HepG2 (cell line): ENCODE data around the gene RIPK1. TPM values are rescaled to one million over a fixed set of nuclear protein-coding genes. Genes with fewer than 3 reads are reported as not detected.

ENCODE experiments used
- ATAC-seq: fragments of 200-7000 bp; cut with Tn5 transposase; 3 replicates; pipeline ENCODE4 v1.9.1; 2020; ENCODE audit warnings: mild to moderate bottlenecking, moderate library complexity
- BruUV-seq: library from RNA; stranded (reverse); fragments of 400-500 nt; replicated peaks from 2 replicates; lab custom pipeline; 2021; lab: Mats Ljungman, UMichigan
- CTCF ChIA-PET: fragments of 300-600 bp; formaldehyde crosslinking; extraction: SDS; loops from one replicate; lab custom pipeline; 2021; ENCODE audit warnings: low total read pairs, inconsistent platforms, low intra/inter-chr PET ratio; lab: Yijun Ruan, JAX
- POLR2A ChIA-PET: fragments of 350-600 bp; sonication (Branson Sonifier 250); formaldehyde crosslinking; loops from one replicate; lab custom pipeline; 2020; ENCODE audit warnings: antibody characterized with exemption, inconsistent platforms; lab: Yijun Ruan, JAX
- DNase-seq: peaks from one replicate; pipeline ENCODE4 v3.0.0-alpha.2; 2015; ENCODE audit warnings: low spot score
- FAIRE-seq: peaks from 3 replicates; lab custom pipeline; 2011; peaks lifted over from hg19 to GRCh38; lab: Jason Lieb, UNC
- H2AFZ ChIP-seq: one replicate; pipeline ENCODE4 v1.6.1; 2011; ENCODE audit warnings: low read length, inconsistent platforms
- H3K27ac ChIP-seq: fragments of 300-600 bp; 3 replicates; pipeline ENCODE4 v1.8.0; 2011; ENCODE audit warnings: mixed run types, mild to moderate bottlenecking, mixed read lengths, low read length, inconsistent platforms; ENCODE audit not compliant: insufficient read depth; ENCODE audit errors: extremely low read length
- H3K27me3 ChIP-seq, 2 experiments: fragments of 200-600 bp in 1 of 2; 2 replicates in 1 of 2; 3 replicates in 1 of 2; pipeline versions ENCODE4 v1.6.0 to v1.8.0; 2011; ENCODE audit warnings: low read length in 2 of 2, mild to moderate bottlenecking in 2 of 2, moderate library complexity in 2 of 2, inconsistent platforms in 1 of 2; ENCODE audit not compliant: insufficient read depth in 2 of 2, control insufficient read depth in 1 of 2
- H3K36me3 ChIP-seq, 2 experiments: fragments of 200-600 bp in 1 of 2; replicated peaks in 1 of 2; 2 replicates in 1 of 2; 3 replicates in 1 of 2; pipeline versions ENCODE4 v1.5.1 to v1.8.0; 2011; ENCODE audit warnings: low read length in 2 of 2, inconsistent platforms in 1 of 2; ENCODE audit not compliant: insufficient read depth in 2 of 2, control insufficient read depth in 1 of 2
- H3K4me1 ChIP-seq: 2 replicates; pipeline ENCODE4 v1.5.1; 2012; ENCODE audit warnings: low read length, inconsistent platforms; ENCODE audit not compliant: insufficient read depth
- H3K4me2 ChIP-seq: 2 replicates; pipeline ENCODE4 v1.6.0; 2011; ENCODE audit warnings: low read depth, low read length, inconsistent platforms
- H3K4me3 ChIP-seq, 3 experiments: fragments of 200-600 bp in 1 of 3; sonication (generic), shearing (Covaris generic) in 1 of 3; replicated peaks in 1 of 3; 2 replicates each; pipeline ENCODE4 v1.5.1; 2011 to 2016; ENCODE audit warnings: low read length in 3 of 3, inconsistent platforms in 2 of 3, low read depth in 2 of 3, mild to moderate bottlenecking in 2 of 3, control low read depth in 1 of 3, mixed read lengths in 1 of 3; ENCODE audit not compliant: insufficient read depth in 1 of 3
- H3K79me2 ChIP-seq: one replicate; pipeline ENCODE4 v1.6.1; 2011; ENCODE audit warnings: low read length, inconsistent platforms; ENCODE audit not compliant: insufficient read depth
- H3K9ac ChIP-seq: 2 replicates; pipeline ENCODE4 v1.6.0; 2011; ENCODE audit warnings: mild to moderate bottlenecking, low read depth, low read length, inconsistent platforms; ENCODE audit not compliant: insufficient read depth
- H3K9me3 ChIP-seq: 2 replicates; pipeline ENCODE4 v1.5.1; 2012; ENCODE audit warnings: mild to moderate bottlenecking, low read length
- H4K20me1 ChIP-seq: 2 replicates; pipeline ENCODE4 v1.6.0; 2011; ENCODE audit warnings: inconsistent platforms, mild to moderate bottlenecking, low read length, moderate library complexity; ENCODE audit not compliant: insufficient read depth
- SRSF4 ChIP-seq: fragments of 200-400 bp; formaldehyde crosslinking; IDR thresholded peaks from one replicate; pipeline ENCODE4 v1.6.1; 2018; ENCODE audit warnings: mild to moderate bottlenecking, low read depth, low read length, moderate library complexity; ENCODE audit not compliant: poor library complexity, severe bottlenecking
- ZNF17 ChIP-seq: sonication (generic); formaldehyde crosslinking; IDR thresholded peaks from 2 replicates; pipeline ENCODE4 v1.5.0; 2020; ENCODE audit warnings: mild to moderate bottlenecking, missing genetic modification reagents
- WGBS: methylation state at CpG from one replicate; pipeline ENCODE4 v1.1.6; 2017; ENCODE audit warnings: low lambda C conversion rate; 5-methylcytosine and 5-hydroxymethylcytosine counted together
- in situ Hi-C: cut with HindIII; loops from 2 replicates; pipeline ENCODE4 v1.10.0; 2017; ENCODE audit warnings: low pct_unique_long_range_greater_than_20kb; ENCODE audit not compliant: extremely low pct_ligation_motif_present
- intact Hi-C: fragments of 100-400 bp; cut with micrococcal nuclease; formaldehyde crosslinking; loops from one replicate; pipeline ENCODE4 v1.10.0; 2022; ENCODE audit not compliant: unreplicated experiment
- polyA plus RNA-seq, 8 experiments: library from polyadenylated mRNA; depleted of rRNA in 3 of 8; stranded (reverse) in 7 of 8; unstranded in 1 of 8; fragments of >200 nt; fragmentation: Illumina TruSeq in 4 of 8; extraction: Trizol in 4 of 8; gene quantifications; 2 replicates each; pipeline versions ENCODE4 v1.2.1 to v1.2.3, GENCODE V29; 2011 to 2016; ENCODE audit warnings: low read depth in 4 of 8, missing spikeins in 1 of 8, mixed read lengths in 1 of 8; ENCODE audit not compliant: insufficient read depth in 1 of 8
- total RNA-seq, 5 experiments: library from RNA; depleted of rRNA; stranded (reverse); fragments of >200 nt; fragmentation: Illumina TruSeq; extraction: Trizol; gene quantifications; 2 replicates each; pipeline ENCODE4 v1.2.3, GENCODE V29; 2016; ENCODE audit warnings: low read depth in 1 of 5
- TF ChIP-seq, protein P1 (sequence below): sonication (generic); formaldehyde crosslinking; IDR thresholded peaks from 2 replicates; pipeline ENCODE4 v1.4.0; 2020; ENCODE audit warnings: mild to moderate bottlenecking, missing genetic modification reagents
- TF ChIP-seq, protein P2 (sequence below): sonication (generic); formaldehyde crosslinking; IDR thresholded peaks from 2 replicates; pipeline ENCODE4 v1.4.0; 2020; ENCODE audit warnings: missing genetic modification reagents

RIPK1 gene
- total and polyA plus RNA-seq, 2 of the 13 experiments (the other 11 are each of a cell fraction or from before 2014, with no cell fraction given), result 9.0 to 10.3 TPM

DNA sequence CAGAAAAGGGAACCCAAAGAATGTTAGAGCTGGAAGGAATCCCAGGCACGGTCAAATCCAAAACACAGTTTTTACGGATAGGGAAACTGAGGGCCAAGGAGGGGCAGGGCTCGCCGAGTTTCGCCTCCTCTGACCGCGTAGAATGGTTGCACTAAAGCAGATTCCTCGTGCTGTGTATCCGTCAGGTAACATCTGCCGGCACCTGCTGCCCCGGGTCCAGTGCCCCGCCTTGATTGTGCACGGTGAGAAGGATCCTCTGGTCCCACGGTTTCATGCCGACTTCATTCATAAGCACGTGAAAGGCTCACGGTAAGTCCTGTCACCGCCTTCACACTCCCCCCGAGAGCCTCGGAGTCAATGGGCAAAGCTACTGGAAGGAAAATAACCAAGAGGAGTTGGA, 71.9 kb downstream of the RIPK1 start:
- CTCF ChIA-PET, result no interaction called here
- Histone ChIP-seq H3K9me3 (no peaks in the 10 kb centered on the region), H3K79me2 (no peaks in the 10 kb centered on the region), H3K4me1 (peaks cover 58% of the 10 kb centered on the region), H3K27me3 (no peaks in the 10 kb centered on the region), H3K4me2 (no peak overlapping the region), H4K20me1 (no peaks in the 10 kb centered on the region), H2AFZ (no peak overlapping the region), H3K4me3 (no peak overlapping the region), H3K9ac (no peak overlapping the region), H3K27ac (peak overlapping the region; percentile 90), H3K36me3 (peaks cover 6 to 20% of the 10 kb centered on the region in 2 experiments; a peak in 4 of 5 replicates)
- intact Hi-C loops, result no loop called here
- no peak for FAIRE-seq
- in situ Hi-C loops, result no loop called here
- DNase-seq, result no peak
- POLR2A ChIA-PET, result interaction anchor here (1.3 to 3.0 kb wide), 7 partner anchors 15 to 118 kb away, joined by 4 to 23 read pairs (median 9); partner anchors contain the start of genes BPHL, PSMG4 and TUBB2A
- TF ChIP-seq, protein P1, sequence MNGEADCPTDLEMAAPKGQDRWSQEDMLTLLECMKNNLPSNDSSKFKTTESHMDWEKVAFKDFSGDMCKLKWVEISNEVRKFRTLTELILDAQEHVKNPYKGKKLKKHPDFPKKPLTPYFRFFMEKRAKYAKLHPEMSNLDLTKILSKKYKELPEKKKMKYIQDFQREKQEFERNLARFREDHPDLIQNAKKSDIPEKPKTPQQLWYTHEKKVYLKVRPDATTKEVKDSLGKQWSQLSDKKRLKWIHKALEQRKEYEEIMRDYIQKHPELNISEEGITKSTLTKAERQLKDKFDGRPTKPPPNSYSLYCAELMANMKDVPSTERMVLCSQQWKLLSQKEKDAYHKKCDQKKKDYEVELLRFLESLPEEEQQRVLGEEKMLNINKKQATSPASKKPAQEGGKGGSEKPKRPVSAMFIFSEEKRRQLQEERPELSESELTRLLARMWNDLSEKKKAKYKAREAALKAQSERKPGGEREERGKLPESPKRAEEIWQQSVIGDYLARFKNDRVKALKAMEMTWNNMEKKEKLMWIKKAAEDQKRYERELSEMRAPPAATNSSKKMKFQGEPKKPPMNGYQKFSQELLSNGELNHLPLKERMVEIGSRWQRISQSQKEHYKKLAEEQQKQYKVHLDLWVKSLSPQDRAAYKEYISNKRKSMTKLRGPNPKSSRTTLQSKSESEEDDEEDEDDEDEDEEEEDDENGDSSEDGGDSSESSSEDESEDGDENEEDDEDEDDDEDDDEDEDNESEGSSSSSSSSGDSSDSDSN, result 0 out of 2 replicates have a peak, but pooled peaks have one; percentile 34
- TF ChIP-seq ZNF17 (CRISPR knock-in tag) (0 out of 2 replicates have a peak, but pooled peaks have one; percentile 45), SRSF4 (no peak)
- TF ChIP-seq, protein P2, sequence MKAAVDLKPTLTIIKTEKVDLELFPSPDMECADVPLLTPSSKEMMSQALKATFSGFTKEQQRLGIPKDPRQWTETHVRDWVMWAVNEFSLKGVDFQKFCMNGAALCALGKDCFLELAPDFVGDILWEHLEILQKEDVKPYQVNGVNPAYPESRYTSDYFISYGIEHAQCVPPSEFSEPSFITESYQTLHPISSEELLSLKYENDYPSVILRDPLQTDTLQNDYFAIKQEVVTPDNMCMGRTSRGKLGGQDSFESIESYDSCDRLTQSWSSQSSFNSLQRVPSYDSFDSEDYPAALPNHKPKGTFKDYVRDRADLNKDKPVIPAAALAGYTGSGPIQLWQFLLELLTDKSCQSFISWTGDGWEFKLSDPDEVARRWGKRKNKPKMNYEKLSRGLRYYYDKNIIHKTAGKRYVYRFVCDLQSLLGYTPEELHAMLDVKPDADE, result no peak
- ATAC-seq, result no peak
- 96% methylated on average over 20 of the region's 20 CpGs for WGBS
- BruUV-seq, result no TSS peak
